ENCODE results near the gene GMIP.
A peak's percentile ranks its signal among the peaks of the same experiment; 100 is the strongest.

Gene GMIP

DNA sequence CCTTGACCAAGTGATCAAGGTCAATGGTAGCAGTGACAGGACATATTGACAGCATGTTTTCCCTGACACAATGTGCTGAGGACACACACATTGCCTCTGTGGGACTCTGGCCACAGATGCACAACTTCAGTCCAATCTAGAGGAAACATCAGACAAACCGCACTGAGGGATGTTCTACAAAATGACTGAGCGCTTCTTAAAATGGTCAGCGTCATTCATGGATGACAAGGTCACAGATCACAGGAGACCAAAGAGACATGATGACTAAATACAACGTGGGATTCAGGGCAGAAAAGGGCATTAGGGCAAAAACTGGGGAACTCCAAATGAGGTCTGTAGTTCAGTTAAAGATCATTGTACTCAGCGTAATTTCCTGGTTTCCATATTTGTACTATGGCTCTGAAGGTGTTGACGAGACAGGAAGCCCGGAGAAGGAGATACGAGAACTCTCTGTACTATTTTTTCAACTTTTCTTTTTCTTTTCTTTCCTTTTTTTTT lies 45.6 kb downstream of the GMIP start:
- H4K20me1 ChIP-seq (ENCODE audit: insufficient read depth, low read length): no peaks in the 10 kb centered on the region
- TF ChIP-seq EZH2 (IDR thresholded peaks at IDR 0.05; ENCODE audit: borderline replicate concordance, low read depth, low read length, severe bottlenecking): no peak
- TF ChIP-seq, protein P1, sequence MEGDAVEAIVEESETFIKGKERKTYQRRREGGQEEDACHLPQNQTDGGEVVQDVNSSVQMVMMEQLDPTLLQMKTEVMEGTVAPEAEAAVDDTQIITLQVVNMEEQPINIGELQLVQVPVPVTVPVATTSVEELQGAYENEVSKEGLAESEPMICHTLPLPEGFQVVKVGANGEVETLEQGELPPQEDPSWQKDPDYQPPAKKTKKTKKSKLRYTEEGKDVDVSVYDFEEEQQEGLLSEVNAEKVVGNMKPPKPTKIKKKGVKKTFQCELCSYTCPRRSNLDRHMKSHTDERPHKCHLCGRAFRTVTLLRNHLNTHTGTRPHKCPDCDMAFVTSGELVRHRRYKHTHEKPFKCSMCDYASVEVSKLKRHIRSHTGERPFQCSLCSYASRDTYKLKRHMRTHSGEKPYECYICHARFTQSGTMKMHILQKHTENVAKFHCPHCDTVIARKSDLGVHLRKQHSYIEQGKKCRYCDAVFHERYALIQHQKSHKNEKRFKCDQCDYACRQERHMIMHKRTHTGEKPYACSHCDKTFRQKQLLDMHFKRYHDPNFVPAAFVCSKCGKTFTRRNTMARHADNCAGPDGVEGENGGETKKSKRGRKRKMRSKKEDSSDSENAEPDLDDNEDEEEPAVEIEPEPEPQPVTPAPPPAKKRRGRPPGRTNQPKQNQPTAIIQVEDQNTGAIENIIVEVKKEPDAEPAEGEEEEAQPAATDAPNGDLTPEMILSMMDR (IDR thresholded peaks at IDR 0.05; ENCODE audit: borderline replicate concordance, extremely low read depth, low read length, poor library complexity, severe bottlenecking): no peak
- no peak overlapping the region for H3K4me2 ChIP-seq (ENCODE audit: insufficient read depth, low read length)
- ATAC-seq (ENCODE audit: insufficient read depth, low read depth) (no peak), DNase-seq (no peak)
- H3K36me3 ChIP-seq (ENCODE audit: insufficient read depth, low read length): peaks cover 23% of the 10 kb centered on the region
- no peaks in the 10 kb centered on the region for H3K79me2 ChIP-seq (ENCODE audit: insufficient read depth, low read length)
- no peak overlapping the region for H2AFZ ChIP-seq (ENCODE audit: low read depth, low read length)
- H3K4me1 ChIP-seq (ENCODE audit: insufficient read depth, low read length): no peaks in the 10 kb centered on the region
- H3K9me3 ChIP-seq (ENCODE audit: insufficient read depth, low read length, severe bottlenecking): no peaks in the 10 kb centered on the region
- no peak overlapping the region for H3K4me3 ChIP-seq (ENCODE audit: low read depth in 1 of 2, low read length in 2 of 2)
- 0 out of 2 replicates have a peak overlapping the region, but pooled peaks have one; percentile 20 for H3K27ac ChIP-seq (ENCODE audit: low read length)
- no peak overlapping the region for H3K9ac ChIP-seq (ENCODE audit: low read depth, low read length)
- H3K27me3 ChIP-seq (ENCODE audit: insufficient read depth, low read length, poor library complexity): no peaks in the 10 kb centered on the region

DNA sequence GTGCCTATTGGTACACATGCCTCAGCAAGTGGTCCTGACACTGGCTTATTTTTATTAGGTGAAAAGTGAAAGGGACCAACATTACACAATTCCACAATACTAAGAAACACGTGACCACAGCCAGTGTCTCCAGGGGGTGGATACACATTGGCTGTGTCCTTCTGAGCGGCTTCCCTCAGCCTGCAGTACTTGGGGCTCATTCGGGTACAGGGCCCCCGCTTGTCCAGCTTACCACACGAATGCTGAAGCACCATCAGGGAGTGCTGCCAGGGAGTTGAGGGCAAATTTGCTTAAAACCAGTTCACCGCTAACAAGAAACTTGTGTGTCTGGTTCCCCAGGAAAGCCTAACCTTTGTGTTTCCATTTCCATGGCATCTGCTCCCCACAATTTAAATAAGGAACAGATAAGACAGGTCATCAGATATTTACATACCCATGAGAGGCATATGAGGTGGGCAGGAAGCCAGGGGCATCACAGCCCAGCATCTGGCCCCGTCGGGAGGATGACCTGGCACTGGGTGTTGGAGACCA lies 48.2 kb downstream of the GMIP start:
- Histone ChIP-seq H3K4me2 (ENCODE audit: insufficient read depth, low read length) (no peak overlapping the region), H3K27me3 (ENCODE audit: insufficient read depth, low read length, poor library complexity) (no peaks in the 10 kb centered on the region), H3K9me3 (ENCODE audit: insufficient read depth, low read length, severe bottlenecking) (no peaks in the 10 kb centered on the region), H3K79me2 (ENCODE audit: insufficient read depth, low read length) (no peaks in the 10 kb centered on the region), H3K9ac (ENCODE audit: low read depth, low read length) (no peak overlapping the region), H2AFZ (ENCODE audit: low read depth, low read length) (no peak overlapping the region), H4K20me1 (ENCODE audit: insufficient read depth, low read length) (no peaks in the 10 kb centered on the region), H3K4me1 (ENCODE audit: insufficient read depth, low read length) (no peaks in the 10 kb centered on the region), H3K27ac (ENCODE audit: low read length) (no peak overlapping the region), H3K36me3 (ENCODE audit: insufficient read depth, low read length) (peaks cover 27% of the 10 kb centered on the region), H3K4me3 (ENCODE audit: low read depth in 1 of 2, low read length in 2 of 2) (no peak overlapping the region)
- TF ChIP-seq, protein P1 (IDR thresholded peaks at IDR 0.05; ENCODE audit: borderline replicate concordance, extremely low read depth, low read length, poor library complexity, severe bottlenecking): no peak
- no peak for TF ChIP-seq EZH2 (IDR thresholded peaks at IDR 0.05; ENCODE audit: borderline replicate concordance, low read depth, low read length, severe bottlenecking)
- ATAC-seq (ENCODE audit: insufficient read depth, low read depth): no peak
- no peak for DNase-seq

DNA sequence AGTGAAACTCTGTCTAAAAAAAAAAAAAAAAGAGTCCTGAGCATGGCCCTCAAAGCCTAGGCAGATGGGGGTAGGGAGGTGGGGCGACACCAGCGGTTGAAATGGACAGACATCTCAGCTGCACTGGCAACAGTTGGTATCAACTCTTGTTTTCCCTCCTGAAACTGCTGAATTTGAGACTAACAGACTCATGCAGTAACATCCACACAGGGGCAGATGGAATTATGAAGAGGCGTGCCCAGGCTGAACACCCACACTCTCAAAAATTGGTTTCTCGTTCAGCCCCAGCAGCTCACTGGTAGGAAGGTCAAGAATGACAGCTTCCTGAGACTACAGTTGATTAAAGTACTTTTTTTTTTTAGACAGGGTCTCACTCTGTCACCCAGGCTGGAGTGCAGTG lies 49.1 kb downstream of the GMIP start:
- DNase-seq (no peak), ATAC-seq (ENCODE audit: insufficient read depth, low read depth) (no peak)
- no peaks in the 10 kb centered on the region for H3K4me1 ChIP-seq (ENCODE audit: insufficient read depth, low read length)
- peaks cover 27% of the 10 kb centered on the region for H3K36me3 ChIP-seq (ENCODE audit: insufficient read depth, low read length)
- no peaks in the 10 kb centered on the region for H3K9me3 ChIP-seq (ENCODE audit: insufficient read depth, low read length, severe bottlenecking)
- no peak overlapping the region for H2AFZ ChIP-seq (ENCODE audit: low read depth, low read length)
- no peaks in the 10 kb centered on the region for H3K27me3 ChIP-seq (ENCODE audit: insufficient read depth, low read length, poor library complexity)
- no peak overlapping the region for H3K27ac ChIP-seq (ENCODE audit: low read length)
- no peaks in the 10 kb centered on the region for H4K20me1 ChIP-seq (ENCODE audit: insufficient read depth, low read length)
- H3K4me2 ChIP-seq (ENCODE audit: insufficient read depth, low read length): no peak overlapping the region
- no peaks in the 10 kb centered on the region for H3K79me2 ChIP-seq (ENCODE audit: insufficient read depth, low read length)
- no peak overlapping the region for H3K9ac ChIP-seq (ENCODE audit: low read depth, low read length)
- H3K4me3 ChIP-seq (ENCODE audit: low read depth in 1 of 2, low read length in 2 of 2): no peak overlapping the region
- TF ChIP-seq, protein P1 (IDR thresholded peaks at IDR 0.05; ENCODE audit: borderline replicate concordance, extremely low read depth, low read length, poor library complexity, severe bottlenecking): no peak
- TF ChIP-seq EZH2 (IDR thresholded peaks at IDR 0.05; ENCODE audit: borderline replicate concordance, low read depth, low read length, severe bottlenecking): no peak
